ENCODE data around the gene EPB41L3. TPM values are rescaled to one million over a fixed set of nuclear protein-coding genes. Genes with fewer than 3 reads are reported as not detected.
"Not testable (repeated sequence)": the region's sequence is repeated elsewhere in the genome, so short reads cannot be mapped to it uniquely, and the experiment has no call there.

The EPB41L3 gene
- total RNA-seq, 1 experiment from 2014 or later: 34.2 TPM

- no peak for DNase-seq (ENCODE audit: low read depth)
These were observed 13.1 kb downstream of the EPB41L3 start for GRCh38 chr18:5530629-5531178.

- DNase-seq (ENCODE audit: low read depth): no peak
These were observed 14.3 kb downstream of the EPB41L3 start for GRCh38 chr18:5529471-5529870.

- DNase-seq (ENCODE audit: low read depth): peak; percentile 80
These were observed 16.2 kb downstream of the EPB41L3 start for GRCh38 chr18:5527603-5528002.

GRCh38 chr18:5524660-5525059 is 19.1 kb downstream of the EPB41L3 start:
- no peak for DNase-seq (ENCODE audit: low read depth)

GRCh38 chr18:5521000-5521399 is 22.8 kb downstream of the EPB41L3 start:
- no peak for DNase-seq (ENCODE audit: low read depth)

GRCh38 chr18:5520464-5520863 is 23.3 kb downstream of the EPB41L3 start:
- DNase-seq (ENCODE audit: low read depth): no peak

GRCh38 chr18:5519448-5520298 is 24.1 kb downstream of the EPB41L3 start:
- no peak for DNase-seq (ENCODE audit: low read depth)

GRCh38 chr18:5518899-5519371 is 24.9 kb downstream of the EPB41L3 start:
- peak; percentile 34 for DNase-seq (ENCODE audit: low read depth)

- no peak for DNase-seq (ENCODE audit: low read depth)
These were observed 25.5 kb downstream of the EPB41L3 start for GRCh38 chr18:5518179-5518770.

GRCh38 chr18:5516841-5517240 is 27.0 kb downstream of the EPB41L3 start:
- no peak for DNase-seq (ENCODE audit: low read depth)

GRCh38 chr18:5515011-5515784 is 28.6 kb downstream of the EPB41L3 start:
- DNase-seq (ENCODE audit: low read depth): no peak

- DNase-seq (ENCODE audit: low read depth): no peak
These were observed 29.9 kb downstream of the EPB41L3 start for GRCh38 chr18:5513947-5514346.

GRCh38 chr18:5512176-5512575 is 31.6 kb downstream of the EPB41L3 start:
- DNase-seq (ENCODE audit: low read depth): no peak

GRCh38 chr18:5511541-5511940 is 32.3 kb downstream of the EPB41L3 start:
- DNase-seq (ENCODE audit: low read depth): not testable (repeated sequence)

GRCh38 chr18:5510135-5510846 is 33.5 kb downstream of the EPB41L3 start:
- DNase-seq (ENCODE audit: low read depth): peak; percentile 64

- DNase-seq (ENCODE audit: low read depth): no peak
These were observed 35.0 kb downstream of the EPB41L3 start for GRCh38 chr18:5508821-5509220.

GRCh38 chr18:5507756-5508155 is 36.0 kb downstream of the EPB41L3 start:
- DNase-seq (ENCODE audit: low read depth): no peak

- no peak for DNase-seq (ENCODE audit: low read depth)
These were observed 37.6 kb downstream of the EPB41L3 start for GRCh38 chr18:5506174-5506573.

- DNase-seq (ENCODE audit: low read depth): no peak
These were observed 40.1 kb downstream of the EPB41L3 start for GRCh38 chr18:5503740-5504139.

GRCh38 chr18:5500158-5500939 is 43.4 kb downstream of the EPB41L3 start:
- DNase-seq (ENCODE audit: low read depth): no peak

GRCh38 chr18:5498452-5498851 is 45.3 kb downstream of the EPB41L3 start:
- DNase-seq (ENCODE audit: low read depth): no peak
